Upper lobe of right lung (tissue), 1 donor: ENCODE results near the gene USP32. TPM values are rescaled to one million over a fixed set of nuclear protein-coding genes. Genes with fewer than 3 reads are reported as not detected.
A peak's percentile ranks its signal among the peaks of the same experiment; 100 is the strongest.

Experiments used
- ATAC-seq: fragments of 200-7000 bp; cut with Tn5 transposase; one replicate; pipeline ENCODE4 v1.9.1; 2020; ENCODE audit warnings: mild to moderate bottlenecking, moderate library complexity
- DNase-seq: peaks from one replicate; pipeline ENCODE4 v3.0.0-alpha.2; 2020
- H3K27ac ChIP-seq: fragments of 200-600 bp; one replicate; pipeline ENCODE4 v1.8.0; 2022
- H3K27me3 ChIP-seq: fragments of 200-600 bp; one replicate; pipeline ENCODE4 v1.8.0; 2022; ENCODE audit warnings: mild to moderate bottlenecking
- H3K36me3 ChIP-seq: fragments of 200-600 bp; one replicate; pipeline ENCODE4 v1.8.0; 2022
- H3K4me1 ChIP-seq: fragments of 200-600 bp; one replicate; pipeline ENCODE4 v1.8.0; 2022
- H3K4me3 ChIP-seq: fragments of 200-600 bp; one replicate; pipeline ENCODE4 v1.8.0; 2022; ENCODE audit warnings: mild to moderate bottlenecking
- H3K9me3 ChIP-seq: fragments of 200-600 bp; one replicate; pipeline ENCODE4 v1.8.0; 2022
- intact Hi-C: fragments of 100-400 bp; cut with DNase I; formaldehyde crosslinking; loops from one replicate; pipeline ENCODE4 v1.11.0; 2022
- total RNA-seq: library from RNA; stranded (reverse); fragmentation: NEBNext Ultra II Directional; extraction: Animal tissue kit (Norgen Biotek cat#: 25700); gene quantifications from one replicate; pipeline ENCODE4 v1.2.1, GENCODE V29; 2021
- TF ChIP-seq, protein P1 (sequence below): fragments of 200-600 bp; IDR thresholded peaks from one replicate; pipeline ENCODE4 v1.8.0; 2022; ENCODE audit warnings: antibody characterized with exemption
- donor health status: DM: no; HTN: yes; CAD: no; lungs with severe emphysema.

Gene USP32
- total RNA-seq, 1 donor from 2014 or later = 72.4 TPM

DNA sequence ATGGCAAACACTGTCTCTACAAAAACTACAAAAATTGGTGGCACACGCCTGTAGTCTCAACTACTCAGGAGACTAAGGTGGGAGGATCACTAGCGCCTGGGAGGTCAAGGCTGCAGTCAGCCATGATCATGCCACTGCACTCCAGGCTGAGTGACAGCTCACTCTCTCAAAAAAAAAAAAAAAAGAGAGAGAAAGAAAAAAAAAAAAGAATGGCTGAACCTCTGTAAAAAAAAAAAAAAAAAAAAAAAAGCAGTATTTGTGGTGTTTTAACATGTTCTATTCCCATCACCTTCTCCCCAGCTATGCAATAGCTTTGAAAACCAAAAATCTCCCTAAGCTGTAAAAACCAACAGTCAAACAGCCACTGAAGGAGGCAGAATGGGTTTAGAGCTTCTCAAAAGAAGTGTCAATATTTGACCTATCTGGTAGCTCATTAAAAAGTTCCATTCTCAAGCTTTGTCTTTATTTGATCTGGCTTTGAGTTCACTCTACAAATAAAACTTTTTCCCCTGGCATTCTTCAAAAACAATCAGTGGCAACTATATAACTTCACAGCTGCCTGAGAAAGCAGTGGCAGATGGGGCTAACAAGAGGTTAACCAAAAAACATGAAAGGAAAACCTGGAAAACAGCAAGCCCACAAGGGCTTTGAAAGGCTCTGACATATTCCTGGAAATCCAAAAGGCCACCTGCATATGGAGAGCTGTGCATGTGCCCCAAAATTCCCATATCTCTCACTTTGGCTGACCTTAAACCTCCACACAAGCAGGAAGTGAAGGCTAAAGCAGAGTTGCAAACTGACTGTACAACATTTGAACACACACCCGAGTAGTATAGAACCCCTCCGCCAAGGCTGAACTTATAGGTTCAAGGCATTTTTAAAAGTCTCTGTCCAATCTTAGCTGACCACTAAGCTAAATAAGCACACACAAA is 36.0 kb downstream of the USP32 start:
- Histone ChIP-seq H3K27ac (no peak overlapping the region), H3K27me3 (no peaks in the 10 kb centered on the region), H3K9me3 (no peaks in the 10 kb centered on the region), H3K36me3 (no peaks in the 10 kb centered on the region), H3K4me3 (no peak overlapping the region), H3K4me1 (peaks cover 35% of the 10 kb centered on the region)
- TF ChIP-seq, protein P1, sequence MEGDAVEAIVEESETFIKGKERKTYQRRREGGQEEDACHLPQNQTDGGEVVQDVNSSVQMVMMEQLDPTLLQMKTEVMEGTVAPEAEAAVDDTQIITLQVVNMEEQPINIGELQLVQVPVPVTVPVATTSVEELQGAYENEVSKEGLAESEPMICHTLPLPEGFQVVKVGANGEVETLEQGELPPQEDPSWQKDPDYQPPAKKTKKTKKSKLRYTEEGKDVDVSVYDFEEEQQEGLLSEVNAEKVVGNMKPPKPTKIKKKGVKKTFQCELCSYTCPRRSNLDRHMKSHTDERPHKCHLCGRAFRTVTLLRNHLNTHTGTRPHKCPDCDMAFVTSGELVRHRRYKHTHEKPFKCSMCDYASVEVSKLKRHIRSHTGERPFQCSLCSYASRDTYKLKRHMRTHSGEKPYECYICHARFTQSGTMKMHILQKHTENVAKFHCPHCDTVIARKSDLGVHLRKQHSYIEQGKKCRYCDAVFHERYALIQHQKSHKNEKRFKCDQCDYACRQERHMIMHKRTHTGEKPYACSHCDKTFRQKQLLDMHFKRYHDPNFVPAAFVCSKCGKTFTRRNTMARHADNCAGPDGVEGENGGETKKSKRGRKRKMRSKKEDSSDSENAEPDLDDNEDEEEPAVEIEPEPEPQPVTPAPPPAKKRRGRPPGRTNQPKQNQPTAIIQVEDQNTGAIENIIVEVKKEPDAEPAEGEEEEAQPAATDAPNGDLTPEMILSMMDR = no peak
- intact Hi-C loops = no loop called here
- peak; percentile 43 for ATAC-seq
- DNase-seq = no peak

DNA sequence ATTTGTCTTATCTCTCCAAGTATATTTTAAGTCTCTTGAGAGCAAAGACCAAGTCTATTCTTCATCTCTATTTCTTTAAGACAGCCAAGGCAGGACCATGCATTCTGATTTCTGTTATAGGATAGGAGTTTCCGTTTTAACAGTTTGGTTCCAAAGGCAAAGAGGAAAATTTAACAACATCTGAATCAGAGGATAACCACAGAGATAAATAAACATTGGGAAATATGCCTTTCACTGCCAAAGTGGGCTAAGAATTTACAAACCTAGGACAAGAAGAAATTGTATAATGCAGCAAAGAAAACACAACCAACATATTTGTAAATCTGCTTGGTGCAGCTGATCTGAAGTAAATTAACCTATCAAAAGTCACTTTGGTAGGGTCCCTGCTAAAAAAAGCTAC is 37.7 kb downstream of the USP32 start:
- intact Hi-C loops = no loop called here
- Histone ChIP-seq H3K27ac (no peak overlapping the region), H3K27me3 (no peaks in the 10 kb centered on the region), H3K9me3 (no peaks in the 10 kb centered on the region), H3K4me1 (peaks cover 35% of the 10 kb centered on the region), H3K36me3 (no peaks in the 10 kb centered on the region), H3K4me3 (no peak overlapping the region)
- ATAC-seq (no peak), DNase-seq (no peak)
- TF ChIP-seq, protein P1 = no peak

DNA sequence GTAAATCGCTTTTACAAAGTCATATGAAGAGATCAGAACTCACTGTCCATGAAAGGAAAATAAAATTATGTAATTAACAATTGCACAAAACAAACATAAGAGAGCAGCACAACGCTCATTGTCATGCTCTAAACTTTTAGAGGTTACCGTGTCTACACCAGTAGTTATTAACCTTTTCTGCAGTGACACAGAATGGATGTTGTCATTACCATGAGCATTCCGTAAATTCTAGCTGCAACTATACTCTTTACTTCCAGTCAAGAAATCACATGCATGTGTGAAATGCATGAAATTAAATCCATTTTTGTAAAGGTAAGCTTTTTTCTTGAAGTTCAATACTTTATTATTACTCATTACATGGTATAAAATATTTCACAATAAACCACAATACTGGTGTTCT is 38.2 kb downstream of the USP32 start:
- Histone ChIP-seq H3K36me3 (no peaks in the 10 kb centered on the region), H3K9me3 (no peaks in the 10 kb centered on the region), H3K4me3 (no peak overlapping the region), H3K27me3 (no peaks in the 10 kb centered on the region), H3K27ac (no peak overlapping the region), H3K4me1 (peaks cover 35% of the 10 kb centered on the region)
- no peak for DNase-seq
- TF ChIP-seq, protein P1 = no peak
- ATAC-seq = no peak
- intact Hi-C loops = no loop called here

DNA sequence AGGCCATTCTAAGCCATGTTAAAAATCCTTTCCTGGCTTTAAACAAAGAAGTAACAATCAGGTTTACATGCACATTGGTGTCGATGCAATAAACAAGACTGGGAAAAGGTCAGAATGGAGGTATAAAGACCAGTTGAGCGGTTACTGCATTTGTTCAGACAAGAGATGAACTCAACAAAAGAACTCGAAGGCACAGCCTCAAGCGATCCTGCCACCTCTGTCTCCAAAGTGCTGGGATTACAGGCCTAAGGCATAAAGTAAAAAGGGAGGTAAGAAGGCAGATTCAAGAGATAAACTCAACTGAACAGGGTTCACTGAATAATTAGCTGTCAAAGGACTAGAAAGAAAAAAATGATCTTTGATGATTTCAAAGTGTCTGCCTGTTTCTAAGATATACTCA is 39.4 kb downstream of the USP32 start:
- Histone ChIP-seq H3K27me3 (no peaks in the 10 kb centered on the region), H3K4me3 (no peak overlapping the region), H3K36me3 (no peaks in the 10 kb centered on the region), H3K4me1 (peaks cover 34% of the 10 kb centered on the region), H3K27ac (no peak overlapping the region), H3K9me3 (no peaks in the 10 kb centered on the region)
- DNase-seq (no peak), ATAC-seq (no peak)
- TF ChIP-seq, protein P1 = no peak
- intact Hi-C loops = no loop called here

DNA sequence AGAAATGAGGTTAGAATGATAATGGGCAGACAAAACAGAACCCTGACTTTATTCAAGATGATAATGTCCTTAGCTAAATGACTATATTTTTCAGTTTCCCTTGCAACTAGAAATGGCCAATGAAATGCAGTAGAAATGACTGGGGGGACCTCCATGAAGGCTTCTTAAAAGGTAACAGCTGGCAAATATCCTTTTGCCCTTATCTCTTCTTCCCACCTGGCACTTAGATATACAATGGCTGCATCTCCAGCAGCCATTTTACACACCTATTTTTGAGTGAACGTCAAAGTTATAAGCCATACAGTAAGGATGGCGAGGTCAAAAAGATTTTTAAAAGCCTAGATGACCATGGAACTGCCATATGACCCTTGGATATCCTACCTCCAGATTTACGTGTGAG is 39.9 kb downstream of the USP32 start:
- ATAC-seq = no peak
- Histone ChIP-seq H3K27ac (no peak overlapping the region), H3K27me3 (no peaks in the 10 kb centered on the region), H3K36me3 (no peaks in the 10 kb centered on the region), H3K4me1 (peaks cover 29% of the 10 kb centered on the region), H3K9me3 (no peaks in the 10 kb centered on the region), H3K4me3 (no peak overlapping the region)
- TF ChIP-seq, protein P1 = no peak
- no peak for DNase-seq
- intact Hi-C loops = no loop called here
